Activated T-cell treated with anti-CD3 and anti-CD28 coated beads for 24 hours (primary cell): ENCODE measurements around the gene RANBP9.
A peak's percentile ranks its signal among the peaks of the same experiment; 100 is the strongest.

Experiments used
- DNase-seq: peaks from one replicate; pipeline ENCODE4 v3.0.0-alpha.2; 2020; ENCODE audit warnings: low read depth

RANBP9 gene

GRCh38 chr6:13593720-13594119 lies 117.9 kb downstream of the RANBP9 start:
- DNase-seq, result no peak

GRCh38 chr6:13593103-13593502 lies 118.5 kb downstream of the RANBP9 start:
- DNase-seq, result no peak

- no peak for DNase-seq
These were observed 120.3 kb downstream of the RANBP9 start for GRCh38 chr6:13591205-13591921.

- DNase-seq, result no peak
These were observed 121.0 kb downstream of the RANBP9 start for GRCh38 chr6:13590574-13591153.

- DNase-seq, result no peak
These were observed 121.8 kb downstream of the RANBP9 start for GRCh38 chr6:13589801-13590200.

- no peak for DNase-seq
These were observed 124.8 kb downstream of the RANBP9 start for GRCh38 chr6:13586603-13587542.

GRCh38 chr6:13581700-13582229 lies 129.9 kb downstream of the RANBP9 start:
- no peak for DNase-seq

GRCh38 chr6:13579911-13580310 lies 131.7 kb downstream of the RANBP9 start:
- DNase-seq, result no peak

- DNase-seq, result no peak
These were observed 133.7 kb downstream of the RANBP9 start for GRCh38 chr6:13577926-13578325.

- DNase-seq, result no peak
These were observed 135.6 kb downstream of the RANBP9 start for GRCh38 chr6:13576017-13576416.

GRCh38 chr6:13575377-13575775 lies 136.3 kb downstream of the RANBP9 start:
- DNase-seq, result no peak

- DNase-seq, result peak; percentile 64
These were observed 136.9 kb downstream of the RANBP9 start, which contains the start of gene SIRT5 for GRCh38 chr6:13574571-13575376. TSS of gene SIRT5 (plus strand) at chr6:13574601. CDS start at chr6:13584111, 9,510 bp downstream.

- DNase-seq, result peak; percentile 88
These were observed 137.5 kb downstream of the RANBP9 start for GRCh38 chr6:13574149-13574570.

- peak; percentile 12 for DNase-seq
These were observed 137.9 kb downstream of the RANBP9 start for GRCh38 chr6:13573669-13574110.

- no peak for DNase-seq
These were observed 138.5 kb downstream of the RANBP9 start for GRCh38 chr6:13572951-13573654.

- no peak for DNase-seq
These were observed 139.4 kb downstream of the RANBP9 start for GRCh38 chr6:13572240-13572639.
